WERI-Rb-1 (cell line): Measurements from ENCODE around the gene PPIB.
"Not testable (repeated sequence)": the region's sequence is repeated elsewhere in the genome, so short reads cannot be mapped to it uniquely, and the experiment has no call there.

Experiments used
- DNase-seq: peaks from one replicate; pipeline ENCODE4 v3.0.0-alpha.2; 2020
- H3K27ac ChIP-seq: fragments of 250-450 bp; sonication (Bioruptor Pico); 2 replicates; pipeline ENCODE4 v1.5.1; 2020; ENCODE audit warnings: mild to moderate bottlenecking, moderate library complexity
- H3K27me3 ChIP-seq: fragments of 250-450 bp; sonication (Bioruptor Pico); 2 replicates; pipeline ENCODE4 v1.5.1; 2021; ENCODE audit warnings: mild to moderate bottlenecking, low read depth, moderate library complexity; ENCODE audit not compliant: insufficient read depth, severe bottlenecking
- H3K36me3 ChIP-seq: fragments of 250-450 bp; sonication (Bioruptor Pico); 2 replicates; pipeline ENCODE4 v1.5.1; 2020; ENCODE audit warnings: mild to moderate bottlenecking, moderate library complexity
- H3K4me3 ChIP-seq: 2 replicates; pipeline ENCODE4 v1.5.1; 2011; ENCODE audit warnings: low read depth, mild to moderate bottlenecking, control low read depth, low read length
- H3K9me3 ChIP-seq: fragments of 250-450 bp; sonication (Bioruptor Pico); 2 replicates; pipeline ENCODE4 v1.5.1; 2021; ENCODE audit warnings: mild to moderate bottlenecking, moderate library complexity; ENCODE audit not compliant: severe bottlenecking
- CTCF ChIP-seq: IDR thresholded peaks from 2 replicates; pipeline ENCODE4 v1.5.1; 2011; ENCODE audit warnings: low read depth, mild to moderate bottlenecking, control low read depth, inconsistent platforms, low read length

Gene PPIB

GRCh38 chr15:64125978-64126377, 36.8 kb downstream of the PPIB start:
- no peak for DNase-seq
- Histone ChIP-seq H3K4me3 (no peak overlapping the region), H3K27me3 (no peaks in the 10 kb centered on the region), H3K27ac (no peak overlapping the region), H3K9me3 (no peaks in the 10 kb centered on the region), H3K36me3 (peaks cover 78% of the 10 kb centered on the region)
- no peak for TF ChIP-seq CTCF

GRCh38 chr15:64122936-64123351, 39.9 kb downstream of the PPIB start:
- Histone ChIP-seq H3K9me3 (no peaks in the 10 kb centered on the region), H3K27ac (no peak overlapping the region), H3K36me3 (peaks cover 73% of the 10 kb centered on the region), H3K27me3 (no peaks in the 10 kb centered on the region), H3K4me3 (no peak overlapping the region)
- DNase-seq = no peak
- TF ChIP-seq CTCF = no peak

- no peak overlapping the region for H3K4me3 ChIP-seq
- no peak overlapping the region for H3K27ac ChIP-seq
- no peaks in the 10 kb centered on the region for H3K9me3 ChIP-seq
- peaks cover 72% of the 10 kb centered on the region for H3K36me3 ChIP-seq
- no peak for DNase-seq
- H3K27me3 ChIP-seq = no peaks in the 10 kb centered on the region
- no peak for TF ChIP-seq CTCF
Observed at GRCh38 chr15:64122444-64122843, 40.4 kb downstream of the PPIB start.

- Histone ChIP-seq H3K36me3 (peaks cover 64% of the 10 kb centered on the region), H3K4me3 (no peak overlapping the region), H3K27me3 (no peaks in the 10 kb centered on the region), H3K9me3 (no peaks in the 10 kb centered on the region), H3K27ac (no peak overlapping the region)
- TF ChIP-seq CTCF = no peak
- DNase-seq = no peak
Observed at GRCh38 chr15:64121614-64122013, 41.2 kb downstream of the PPIB start.

- not testable (repeated sequence) for H3K27ac ChIP-seq, H3K4me3 ChIP-seq, H3K9me3 ChIP-seq, H3K27me3 ChIP-seq, DNase-seq
- H3K36me3 ChIP-seq = peaks cover 64% of the 10 kb centered on the region
Observed at GRCh38 chr15:64120322-64120721, 42.5 kb downstream of the PPIB start.

GRCh38 chr15:64117759-64118487, 44.9 kb downstream of the PPIB start:
- Histone ChIP-seq H3K36me3 (peaks cover 76% of the 10 kb centered on the region), H3K27me3 (no peaks in the 10 kb centered on the region), H3K9me3 (no peaks in the 10 kb centered on the region), H3K27ac (no peak overlapping the region), H3K4me3 (no peak overlapping the region)
- DNase-seq = no peak
- TF ChIP-seq CTCF = no peak
